HEK293T (cell line): Measurements from ENCODE around the gene CSNK1D.

Experiments used
- CTCF ChIA-PET: fragments of 350-600 bp; formaldehyde crosslinking; extraction: SDS; loops from one replicate; lab custom pipeline; 2021; ENCODE audit warnings: antibody characterized with exemption, inconsistent platforms; lab: Yijun Ruan, JAX
- POLR2A ChIA-PET: fragments of 350-600 bp; formaldehyde crosslinking; extraction: SDS; loops from one replicate; lab custom pipeline; 2020; ENCODE audit warnings: antibody characterized with exemption, inconsistent platforms; lab: Yijun Ruan, JAX
- DNase-seq: peaks from one replicate; pipeline ENCODE4 v3.0.0; 2012; ENCODE audit warnings: mixed read lengths; ENCODE audit errors: extremely low spot score
- ARNT ChIP-seq: fragments of 450-650 bp; IDR thresholded peaks from 2 replicates; pipeline ENCODE4 v1.6.1; 2017; ENCODE audit warnings: mild to moderate bottlenecking
- BHLHE40 ChIP-seq: fragments of 450-650 bp; IDR thresholded peaks from 2 replicates; pipeline ENCODE4 v1.6.1; 2016; ENCODE audit warnings: mild to moderate bottlenecking, moderate library complexity, borderline replicate concordance
- CTBP1 ChIP-seq: fragments of 450-650 bp; IDR thresholded peaks from 2 replicates; pipeline ENCODE4 v1.6.1; 2016; ENCODE audit warnings: borderline replicate concordance
- ELF4 ChIP-seq: fragments of 450-650 bp; IDR thresholded peaks from 2 replicates; pipeline ENCODE4 v1.6.1; 2017; ENCODE audit warnings: antibody characterized with exemption
- FOXA1 ChIP-seq: fragments of 450-650 bp; IDR thresholded peaks from 2 replicates; pipeline ENCODE4 v1.6.1; 2016; ENCODE audit warnings: mild to moderate bottlenecking
- FOXK2 ChIP-seq: fragments of 450-650 bp; IDR thresholded peaks from 2 replicates; pipeline ENCODE4 v1.6.1; 2016; ENCODE audit warnings: mild to moderate bottlenecking
- FOXM1 ChIP-seq: fragments of 450-650 bp; IDR thresholded peaks from 2 replicates; pipeline ENCODE4 v1.6.1; 2017; ENCODE audit warnings: mild to moderate bottlenecking, borderline replicate concordance
- HDGF ChIP-seq: fragments of 450-650 bp; IDR thresholded peaks from 2 replicates; pipeline ENCODE4 v1.6.1; 2017; ENCODE audit warnings: antibody characterized with exemption, borderline replicate concordance
- L3MBTL2 ChIP-seq: fragments of 450-650 bp; conservative IDR thresholded peaks from 2 replicates; pipeline ENCODE4 v1.6.1; 2016; ENCODE audit warnings: mild to moderate bottlenecking
- NFRKB ChIP-seq: fragments of 450-650 bp; IDR thresholded peaks from 2 replicates; pipeline ENCODE4 v1.6.1; 2016; ENCODE audit warnings: mild to moderate bottlenecking, moderate library complexity
- PKNOX1 ChIP-seq: fragments of 450-650 bp; IDR thresholded peaks from 2 replicates; pipeline ENCODE4 v1.6.1; 2016
- SP1 ChIP-seq: fragments of 450-650 bp; IDR thresholded peaks from 2 replicates; pipeline ENCODE4 v1.6.1; 2017
- SUZ12 ChIP-seq: fragments of 450-650 bp; IDR thresholded peaks from 2 replicates; pipeline ENCODE4 v1.6.1; 2016; ENCODE audit warnings: mild to moderate bottlenecking
- TARDBP ChIP-seq: fragments of 450-650 bp; IDR thresholded peaks from 2 replicates; pipeline ENCODE4 v1.6.1; 2016

Gene CSNK1D

GRCh38 chr17:82302991-82303943 is 29.8 kb upstream of the CSNK1D start:
- DNase-seq: no peak
- ChIA-PET CTCF (no interaction called here), POLR2A (interaction anchor here (4.5 kb wide), 1 partner anchor 11 kb away, joined by 19 read pairs; no protein-coding TSS in a partner anchor)
- TF ChIP-seq FOXM1 (no peak), CTBP1 (no peak), TARDBP (no peak), HDGF (no peak), FOXK2 (no peak)

GRCh38 chr17:82302568-82302963 is 29.1 kb upstream of the CSNK1D start:
- DNase-seq: no peak
- ChIA-PET POLR2A (interaction anchor here (1.2 to 4.5 kb wide), 2 partner anchors 9 to 11 kb away, joined by 3 to 19 read pairs; no protein-coding TSS in a partner anchor), CTCF (no interaction called here)
- no peak for TF ChIP-seq FOXM1
- no peak for TF ChIP-seq ARNT
- TF ChIP-seq HDGF: no peak
- no peak for TF ChIP-seq TARDBP
- TF ChIP-seq BHLHE40: no peak

- no peak for DNase-seq
- ChIA-PET CTCF (interaction anchor here (0.6 kb wide), 1 partner anchor 48 kb away, joined by 3 read pairs; no protein-coding TSS in a partner anchor), POLR2A (interaction anchor here (1.2 to 2.0 kb wide), 2 partner anchors 9 kb away, joined by 3 to 10 read pairs; no protein-coding TSS in a partner anchor)
- TF ChIP-seq FOXM1 (no peak), FOXA1 (no peak), NFRKB (no peak), HDGF (no peak), L3MBTL2 (no peak)
Observed at GRCh38 chr17:82301916-82302567, 28.5 kb upstream of the CSNK1D start.

- DNase-seq: no peak
- ChIA-PET POLR2A (interaction anchor here (1.2 to 2.0 kb wide), 2 partner anchors 9 to 10 kb away, joined by 3 to 10 read pairs; no protein-coding TSS in a partner anchor), CTCF (interaction anchor here (0.5 to 1.2 kb wide), 4 partner anchors 31 to 48 kb away, joined by 3 to 6 read pairs (median 3); no protein-coding TSS in a partner anchor)
- TF ChIP-seq BHLHE40 (no peak), SUZ12 (no peak), HDGF (no peak), PKNOX1 (no peak)
Observed at GRCh38 chr17:82301300-82301915, 27.9 kb upstream of the CSNK1D start.

GRCh38 chr17:82300707-82301270 is 27.3 kb upstream of the CSNK1D start:
- DNase-seq: peak; percentile 73
- TF ChIP-seq FOXM1: no peak
- TF ChIP-seq SP1: no peak
- no peak for TF ChIP-seq ELF4
- no peak for TF ChIP-seq L3MBTL2
- POLR2A ChIA-PET: interaction anchor here (2.0 kb wide), 1 partner anchor 8 kb away, joined by 10 read pairs; no protein-coding TSS in a partner anchor
- CTCF ChIA-PET: interaction anchor here (0.6 to 1.2 kb wide), 2 partner anchors 32 to 35 kb away, joined by 3 read pairs; no protein-coding TSS in a partner anchor

- POLR2A ChIA-PET: interaction anchor here (1.1 to 2.0 kb wide), 2 partner anchors 8 to 9 kb away, joined by 3 to 10 read pairs; no protein-coding TSS in a partner anchor
- CTCF ChIA-PET: interaction anchor here (0.6 to 1.2 kb wide), 2 partner anchors 33 to 49 kb away, joined by 3 read pairs; no protein-coding TSS in a partner anchor
- no peak for DNase-seq
- no peak for TF ChIP-seq FOXM1
- TF ChIP-seq CTBP1: no peak
- no peak for TF ChIP-seq L3MBTL2
- no peak for TF ChIP-seq BHLHE40
- TF ChIP-seq SUZ12: no peak
- no peak for TF ChIP-seq ARNT
- no peak for TF ChIP-seq HDGF
- TF ChIP-seq PKNOX1: no peak
Observed at GRCh38 chr17:82300228-82300627, 26.7 kb upstream of the CSNK1D start.
